NCI-H1417 treated with DMSO at 0.1 percent for 48 hours (cell line): ENCODE measurements around the gene TMEM178A.

ENCODE experiments used
- DNase-seq: peaks from one replicate; lab custom pipeline; 2025; lab: John Stamatoyannopoulos, UW

TMEM178A gene

GRCh38 chr2:39679805-39680204 lies 14.1 kb downstream of the TMEM178A start:
- DNase-seq, result no peak

DNA sequence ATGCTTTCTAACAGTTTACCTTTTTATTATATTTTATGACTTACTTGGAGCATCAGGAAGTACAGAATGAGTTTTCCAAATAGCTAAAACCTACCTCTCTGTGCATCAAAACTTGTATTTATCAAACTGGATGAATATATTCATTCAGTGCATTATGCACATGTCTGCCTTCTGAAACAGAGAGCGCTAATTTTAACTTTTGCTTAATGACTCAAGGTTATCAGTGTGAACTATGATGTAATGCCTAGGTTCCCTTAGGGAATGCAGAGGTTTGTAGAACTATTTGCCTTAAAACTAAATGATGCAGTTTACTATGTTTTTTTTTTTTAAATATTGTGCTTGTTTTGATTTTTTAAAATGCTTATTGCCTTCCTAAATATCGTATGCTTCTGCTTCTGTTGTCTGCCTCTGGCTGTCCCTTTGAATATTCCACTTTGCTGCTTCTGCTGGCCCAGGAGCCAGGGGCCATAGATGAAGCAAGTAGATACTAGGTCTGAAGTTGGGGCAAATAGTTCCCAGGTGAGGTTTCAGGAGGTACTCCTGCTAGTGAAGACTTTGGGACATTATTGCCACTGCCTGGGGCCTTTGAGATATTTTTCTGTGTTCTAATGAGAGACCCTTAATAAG lies 16.5 kb downstream of the TMEM178A start:
- no peak for DNase-seq

GRCh38 chr2:39683022-39683699 lies 17.4 kb downstream of the TMEM178A start:
- DNase-seq, result no peak

DNA sequence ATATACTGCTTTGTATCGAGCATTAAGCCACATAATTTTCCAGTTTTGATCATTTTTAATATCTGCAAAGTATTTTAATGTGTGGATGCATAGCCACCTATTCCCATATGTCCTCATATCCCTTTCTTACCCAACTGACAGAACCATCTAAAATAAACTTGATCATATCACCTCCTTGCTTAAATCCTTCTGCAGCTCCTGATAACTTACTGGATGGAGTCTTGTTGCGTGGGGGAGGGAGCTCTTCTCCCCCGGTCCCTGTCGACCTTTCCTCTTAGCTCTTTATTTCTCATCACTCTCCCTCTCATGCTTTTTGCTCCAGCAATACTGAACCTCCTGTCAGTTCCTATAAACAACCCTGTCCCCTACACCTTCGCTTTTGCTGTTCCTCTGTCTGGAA lies 18.7 kb downstream of the TMEM178A start:
- no peak for DNase-seq

GRCh38 chr2:39685126-39685525 lies 19.4 kb downstream of the TMEM178A start:
- no peak for DNase-seq

GRCh38 chr2:39686456-39686855 lies 20.7 kb downstream of the TMEM178A start:
- DNase-seq, result no peak

- DNase-seq, result no peak
Measured at GRCh38 chr2:39688181-39688580, 22.5 kb downstream of the TMEM178A start.

- DNase-seq, result peak; percentile 20
Measured at GRCh38 chr2:39689272-39689841, 23.6 kb downstream of the TMEM178A start.

GRCh38 chr2:39689876-39690275 lies 24.2 kb downstream of the TMEM178A start:
- DNase-seq, result no peak

DNA sequence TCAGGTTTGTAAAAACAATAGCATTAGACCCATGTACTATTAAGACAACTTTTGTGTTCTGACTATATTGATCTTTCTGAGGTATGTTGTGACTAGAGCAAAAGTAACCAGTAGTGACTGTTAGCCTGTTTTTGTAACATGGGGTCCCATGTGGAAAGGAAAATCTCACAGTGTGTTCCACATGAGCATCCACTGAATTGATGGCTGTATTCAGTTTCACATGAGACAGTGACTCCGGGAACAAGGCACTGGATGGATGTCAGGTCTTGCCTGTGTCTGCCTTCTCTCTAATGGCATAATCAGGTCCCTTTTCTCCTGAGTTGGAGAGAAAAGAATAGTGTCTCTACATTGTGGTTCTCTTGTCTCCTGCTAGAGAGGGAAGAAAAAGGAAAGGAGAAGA lies 27.5 kb downstream of the TMEM178A start:
- DNase-seq, result no peak

DNA sequence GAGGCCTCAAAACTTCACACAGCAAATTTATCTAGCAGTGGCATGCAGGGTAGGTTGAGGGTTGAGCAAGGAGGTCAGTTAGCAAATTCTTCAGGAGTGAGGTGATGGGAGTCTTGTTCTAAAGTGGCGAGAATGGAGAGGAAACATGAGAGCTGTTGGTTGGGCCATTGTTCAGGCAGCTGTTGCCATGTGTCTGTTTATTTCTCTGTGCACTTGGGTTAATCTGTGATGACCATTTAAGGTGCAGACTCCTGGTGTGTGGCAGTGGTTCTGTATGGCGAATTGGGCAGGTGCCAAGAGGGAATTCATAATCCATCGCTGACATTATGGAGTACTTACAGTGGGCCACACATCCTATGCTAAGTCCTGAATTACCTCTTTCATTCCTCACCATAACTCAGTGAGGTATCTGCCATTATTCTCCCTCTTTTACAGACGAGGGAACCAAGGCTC lies 30.4 kb downstream of the TMEM178A start:
- peak; percentile 32 for DNase-seq

DNA sequence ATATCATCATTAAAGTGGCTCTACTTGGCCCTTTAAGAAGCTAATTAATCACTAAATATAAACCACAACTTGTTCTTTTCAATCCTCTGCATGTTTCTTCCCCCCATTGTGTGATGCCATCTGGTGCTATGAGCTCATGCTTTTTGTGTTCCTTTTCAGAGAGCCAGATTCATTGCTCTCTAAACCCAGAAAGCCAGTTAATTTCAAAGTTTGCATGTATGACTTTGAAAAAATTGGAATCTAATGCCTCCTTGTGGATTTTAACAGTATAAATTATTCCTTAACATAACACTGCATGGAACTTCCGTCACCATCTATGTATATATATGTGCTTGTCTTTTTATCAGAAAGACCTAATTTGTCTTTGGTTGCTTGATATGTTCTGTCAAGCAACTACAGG lies 31.1 kb downstream of the TMEM178A start:
- no peak for DNase-seq

DNA sequence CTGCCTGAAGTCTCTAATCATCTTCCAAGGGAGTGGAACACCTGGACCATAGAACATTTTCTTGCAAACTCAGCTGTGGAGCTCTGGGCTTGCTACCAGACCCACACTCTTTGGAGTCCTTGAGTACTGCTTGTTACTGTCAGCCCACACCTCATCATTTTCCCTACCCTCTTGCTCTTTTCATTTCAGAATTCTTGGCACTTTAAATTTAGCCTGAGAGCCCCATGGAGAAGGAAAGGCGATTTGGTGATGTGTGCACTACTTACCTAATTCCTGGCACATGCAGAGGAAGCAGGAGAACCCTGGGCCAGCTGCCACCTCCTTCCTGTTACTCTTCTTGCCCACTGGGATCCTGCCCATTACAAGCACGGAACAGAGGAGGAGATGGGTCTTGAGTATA lies 31.7 kb downstream of the TMEM178A start:
- DNase-seq, result no peak

GRCh38 chr2:39701137-39701536 lies 35.4 kb downstream of the TMEM178A start:
- no peak for DNase-seq

- DNase-seq, result no peak
Measured at GRCh38 chr2:39703181-39703872, 37.6 kb downstream of the TMEM178A start.

GRCh38 chr2:39704540-39704939 lies 38.8 kb downstream of the TMEM178A start:
- DNase-seq, result no peak

- no peak for DNase-seq
Measured at GRCh38 chr2:39705638-39706037, 39.9 kb downstream of the TMEM178A start.

- no peak for DNase-seq
Measured at GRCh38 chr2:39706312-39706711, 40.6 kb downstream of the TMEM178A start.

DNA sequence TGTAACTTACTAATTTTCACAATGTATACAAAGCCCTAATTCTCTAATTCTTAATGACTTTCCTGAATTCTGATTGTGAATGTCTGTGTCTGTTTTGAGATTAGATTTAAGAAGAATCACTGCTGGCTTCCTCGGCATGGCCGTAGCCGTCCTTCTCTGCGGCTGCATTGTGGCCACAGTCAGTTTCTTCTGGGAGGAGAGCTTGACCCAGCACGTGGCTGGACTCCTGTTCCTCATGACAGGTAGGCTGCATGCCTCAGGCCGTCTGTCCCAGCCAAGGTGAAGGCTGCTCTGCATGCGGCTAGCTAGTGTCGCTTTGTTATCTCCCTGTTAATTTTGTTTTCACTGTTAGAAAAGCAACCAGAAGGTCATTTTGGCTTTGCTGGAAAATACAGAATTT lies 41.2 kb downstream of the TMEM178A start:
- no peak for DNase-seq

DNA sequence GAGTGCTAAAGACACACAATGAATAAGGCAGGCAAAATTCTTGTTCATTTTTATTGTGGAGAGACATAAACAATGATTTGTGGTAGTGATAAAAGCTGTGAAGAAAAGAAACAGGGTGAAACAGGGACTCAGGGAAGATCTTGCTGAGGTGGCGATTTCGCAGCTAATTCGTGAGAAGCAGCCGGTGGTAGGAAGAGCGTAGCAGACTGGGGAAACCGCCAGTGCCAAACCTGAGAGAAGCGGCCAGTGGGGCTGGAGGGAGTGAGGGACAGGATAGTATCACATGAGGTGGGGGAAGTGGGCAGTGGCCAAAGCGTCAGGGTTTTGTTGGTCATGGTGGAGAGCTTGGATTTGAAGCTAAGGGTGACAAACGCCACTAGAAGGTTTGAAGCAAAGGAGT lies 42.3 kb downstream of the TMEM178A start:
- DNase-seq, result no peak

DNA sequence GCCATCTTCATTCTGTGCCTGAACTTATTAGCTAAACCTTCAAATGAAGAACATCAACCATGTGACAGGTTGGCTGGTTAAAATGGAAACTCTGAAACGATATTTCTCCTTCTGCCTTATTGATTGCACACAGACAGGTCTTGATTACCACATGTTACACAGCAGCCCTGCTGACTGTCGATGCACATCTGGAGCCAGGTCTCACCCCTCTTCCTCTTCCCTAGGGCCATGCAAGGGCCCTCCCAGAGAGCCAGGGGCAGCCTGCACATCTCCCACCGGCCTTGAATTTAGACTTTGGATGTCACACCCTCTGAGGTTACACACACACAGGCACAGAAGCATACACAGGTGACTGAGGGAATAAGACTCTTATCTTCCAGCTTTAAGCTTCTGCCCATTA lies 45.1 kb downstream of the TMEM178A start:
- DNase-seq, result no peak

- no peak for DNase-seq
Measured at GRCh38 chr2:39712953-39713352, 47.2 kb downstream of the TMEM178A start.

DNA sequence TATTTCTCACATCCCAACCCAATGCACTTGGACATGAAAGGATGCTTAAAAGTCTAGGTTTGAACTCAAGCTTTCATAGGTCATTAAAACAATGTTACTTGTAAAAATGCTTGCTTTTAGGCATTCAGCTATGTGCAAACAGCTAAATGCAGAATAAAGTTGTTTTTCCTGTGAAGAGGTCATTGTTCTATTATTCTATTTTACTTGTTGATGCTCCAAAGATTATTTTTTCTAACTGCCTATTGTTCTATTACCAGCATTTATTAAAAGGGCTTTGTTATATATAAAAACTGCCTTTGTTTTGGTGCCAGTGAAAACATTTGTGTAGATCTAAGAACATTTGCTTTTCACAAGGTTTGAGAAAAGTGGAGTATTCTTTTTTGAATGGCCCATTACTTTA lies 49.4 kb downstream of the TMEM178A start:
- DNase-seq, result no peak
